GM19099 (cell line): ENCODE measurements around the gene DPH5.

Source experiments
- POLR2A ChIP-seq: IDR thresholded peaks from 3 replicates; pipeline ENCODE4 v1.6.1; 2011; ENCODE audit warnings: low read depth; ENCODE audit not compliant: insufficient read length; ENCODE audit errors: extremely low read depth

DPH5 gene

GRCh38 chr1:100960098-100960497 is 65.5 kb downstream of the DPH5 start:
- no peak for TF ChIP-seq POLR2A

- no peak for TF ChIP-seq POLR2A
Observed at GRCh38 chr1:100959502-100960060, 66.0 kb downstream of the DPH5 start.

GRCh38 chr1:100955322-100955721 is 70.3 kb downstream of the DPH5 start:
- TF ChIP-seq POLR2A, result no peak

DNA sequence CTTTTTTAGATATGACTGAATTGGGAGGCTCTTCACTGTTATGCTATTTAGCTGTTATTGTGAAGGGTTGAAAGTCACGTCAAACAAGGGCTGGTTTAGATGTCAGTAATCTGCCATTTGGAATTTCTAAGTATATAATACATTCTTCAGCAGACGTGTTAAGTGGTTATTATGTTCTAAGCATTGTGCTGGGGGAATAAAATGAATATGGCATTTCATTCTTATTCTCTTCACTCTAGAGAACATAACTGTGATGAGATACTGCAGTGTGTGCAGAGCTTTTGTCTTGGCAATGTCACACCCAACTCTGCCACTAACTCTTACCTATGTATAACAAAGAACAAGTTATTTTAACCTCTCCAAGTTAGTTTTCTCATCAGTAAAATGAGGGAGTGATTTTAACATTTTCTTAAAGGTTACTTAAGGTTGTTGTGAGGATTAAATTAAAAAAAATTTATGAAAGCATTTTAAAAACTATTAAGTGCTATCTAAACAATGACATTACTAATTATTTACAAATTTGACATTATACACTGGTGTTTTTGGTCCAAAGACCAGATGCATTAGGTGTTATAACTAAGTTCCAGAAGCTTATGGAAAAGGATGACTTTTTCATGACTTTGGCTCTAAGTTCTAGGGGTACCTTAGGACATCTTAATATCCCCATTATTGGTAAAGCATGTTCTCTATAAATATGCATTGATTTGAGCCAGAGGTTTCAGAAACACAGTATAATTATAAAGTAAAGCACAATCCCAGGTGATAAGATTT is 71.4 kb downstream of the DPH5 start:
- no peak for TF ChIP-seq POLR2A

GRCh38 chr1:100952104-100952745 is 73.4 kb downstream of the DPH5 start:
- TF ChIP-seq POLR2A, result no peak

DNA sequence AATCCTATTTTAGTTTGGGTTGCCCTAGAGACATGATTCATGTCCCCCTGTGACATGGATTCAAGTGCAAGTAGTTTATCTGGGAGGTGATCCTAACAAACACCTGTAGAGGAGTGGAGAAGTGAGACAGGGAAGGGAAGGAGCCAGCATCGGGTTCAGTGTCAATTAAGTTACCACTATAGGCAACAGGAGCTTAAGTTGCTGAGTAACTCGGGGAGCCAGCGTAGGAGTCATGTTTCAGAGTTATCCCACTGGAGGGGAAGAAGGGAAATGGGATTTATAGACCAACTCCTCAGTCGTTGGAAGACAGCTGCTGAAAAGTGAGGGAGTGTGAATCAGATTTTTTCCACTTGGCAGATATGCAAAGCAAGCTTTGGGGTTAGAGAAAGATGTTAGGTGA is 74.8 kb downstream of the DPH5 start:
- TF ChIP-seq POLR2A, result no peak

GRCh38 chr1:100950337-100950736 is 75.2 kb downstream of the DPH5 start:
- TF ChIP-seq POLR2A, result no peak

DNA sequence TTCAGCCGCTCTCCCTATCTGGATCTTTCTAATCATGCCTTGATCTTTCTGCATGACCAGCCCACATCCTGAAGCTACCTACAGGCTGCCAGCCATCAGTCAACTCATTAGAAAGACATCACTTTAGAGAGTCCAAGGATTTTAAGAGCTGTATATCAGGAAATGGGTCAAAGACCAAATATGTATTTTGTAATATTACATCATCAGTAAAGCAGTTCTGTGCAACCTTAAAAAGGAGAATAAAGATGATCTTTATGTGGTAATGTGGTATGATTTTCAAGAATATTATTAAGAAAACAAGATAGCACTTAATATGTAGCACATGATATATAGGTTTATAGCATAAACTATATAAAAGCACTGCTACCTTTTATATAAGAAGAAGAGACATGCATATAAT is 82.1 kb downstream of the DPH5 start:
- TF ChIP-seq POLR2A, result no peak

DNA sequence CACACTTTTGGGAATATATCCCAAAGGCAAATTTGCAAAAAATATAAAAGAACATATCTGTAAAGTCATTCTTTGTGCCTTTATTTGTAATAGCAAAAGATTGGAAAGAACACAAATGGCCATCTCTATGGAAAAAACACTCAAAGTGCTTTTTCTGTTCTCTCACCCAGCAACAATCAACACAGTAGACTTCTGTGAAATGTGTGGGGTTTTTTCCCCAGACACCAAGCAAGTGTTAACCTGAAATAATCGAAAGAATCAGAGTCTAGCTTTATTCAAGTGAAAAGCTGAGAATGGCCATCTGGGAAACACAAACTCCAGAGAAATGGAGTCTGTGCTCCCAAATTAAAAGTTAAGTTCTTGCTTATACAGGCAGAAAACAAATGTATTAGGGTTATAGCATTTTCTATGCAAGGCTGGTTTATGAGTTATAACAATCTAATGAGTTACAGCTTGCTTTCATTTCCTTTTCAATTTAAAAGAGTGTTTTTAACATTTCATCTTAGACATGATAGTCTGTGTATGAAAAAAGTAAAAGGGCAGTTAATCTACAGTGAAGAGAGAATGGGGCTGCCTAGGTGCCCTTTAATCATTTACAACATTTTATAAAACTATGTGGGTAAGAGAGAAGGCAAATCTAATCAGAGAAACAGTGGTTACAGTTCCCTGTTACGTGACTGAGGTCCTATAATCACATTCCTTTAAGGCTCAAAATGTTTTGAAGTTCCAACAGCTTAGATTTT is 83.1 kb downstream of the DPH5 start:
- no peak for TF ChIP-seq POLR2A

DNA sequence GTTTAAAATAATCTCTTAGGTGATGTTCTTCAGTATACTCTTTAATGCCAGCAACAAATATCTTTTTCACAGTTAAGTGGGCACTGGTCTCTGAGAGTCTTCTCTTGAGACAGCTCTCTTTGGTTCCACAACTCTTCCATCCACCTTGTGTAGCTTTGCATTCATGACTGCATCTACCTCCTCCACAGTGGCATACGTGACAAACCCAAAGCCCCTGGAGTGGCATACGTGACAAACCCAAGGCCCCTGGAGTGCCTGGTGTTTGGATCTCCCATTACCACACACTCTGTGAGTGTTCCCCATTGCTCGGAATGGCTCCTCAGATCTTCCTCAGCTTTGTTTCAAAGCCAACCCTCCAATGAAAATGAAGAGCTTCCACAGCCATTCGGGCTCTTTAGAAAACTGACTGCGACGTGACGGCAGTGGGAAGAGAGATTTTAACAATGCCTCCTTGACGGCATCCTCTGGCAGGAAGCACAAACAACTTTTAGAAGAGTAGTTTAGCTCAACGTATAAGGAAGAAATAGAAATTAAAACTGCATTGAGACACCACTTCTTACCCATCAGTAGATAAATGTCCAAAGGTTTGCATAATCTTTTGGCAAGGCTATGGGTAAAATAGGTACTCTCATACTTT is 83.9 kb downstream of the DPH5 start:
- no peak for TF ChIP-seq POLR2A

GRCh38 chr1:100941098-100941527 is 84.5 kb downstream of the DPH5 start:
- TF ChIP-seq POLR2A, result no peak
